PC-9 (cell line): Measurements from ENCODE around the gene TENM4.

Experiments
- EZH2 ChIP-seq: fragments of 200-600 bp; sonication (generic); IDR thresholded peaks from 2 replicates; pipeline ENCODE4 v1.8.0; 2017; ENCODE audit warnings: antibody characterized with exemption, low read depth
- TF ChIP-seq, protein P1 (sequence below): fragments of 200-600 bp; sonication (generic); conservative IDR thresholded peaks from 2 replicates; pipeline ENCODE4 v1.6.1; 2017; ENCODE audit warnings: mixed run types, antibody characterized with exemption, mild to moderate bottlenecking, moderate library complexity

DNA sequence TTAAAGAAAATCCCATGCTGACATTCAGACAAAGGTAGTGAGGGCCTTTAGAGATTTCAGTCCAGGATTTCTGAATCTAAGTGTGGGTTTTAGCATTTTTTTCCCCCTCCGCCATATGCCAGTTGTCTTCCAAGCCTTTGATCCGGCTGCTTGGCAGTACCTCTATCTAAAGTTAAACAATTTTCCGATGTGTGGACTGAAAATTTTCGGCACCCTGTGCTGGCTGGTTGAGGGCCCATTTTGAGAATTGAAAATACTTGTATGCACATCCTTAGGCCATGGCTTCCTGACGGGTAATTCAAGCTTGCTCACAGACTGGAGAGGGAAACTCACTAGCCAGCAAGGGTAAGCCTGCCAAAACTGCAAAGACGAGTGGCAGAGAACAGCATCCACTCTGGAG, 734.3 kb downstream of the TENM4 start:
- TF ChIP-seq, protein P1, sequence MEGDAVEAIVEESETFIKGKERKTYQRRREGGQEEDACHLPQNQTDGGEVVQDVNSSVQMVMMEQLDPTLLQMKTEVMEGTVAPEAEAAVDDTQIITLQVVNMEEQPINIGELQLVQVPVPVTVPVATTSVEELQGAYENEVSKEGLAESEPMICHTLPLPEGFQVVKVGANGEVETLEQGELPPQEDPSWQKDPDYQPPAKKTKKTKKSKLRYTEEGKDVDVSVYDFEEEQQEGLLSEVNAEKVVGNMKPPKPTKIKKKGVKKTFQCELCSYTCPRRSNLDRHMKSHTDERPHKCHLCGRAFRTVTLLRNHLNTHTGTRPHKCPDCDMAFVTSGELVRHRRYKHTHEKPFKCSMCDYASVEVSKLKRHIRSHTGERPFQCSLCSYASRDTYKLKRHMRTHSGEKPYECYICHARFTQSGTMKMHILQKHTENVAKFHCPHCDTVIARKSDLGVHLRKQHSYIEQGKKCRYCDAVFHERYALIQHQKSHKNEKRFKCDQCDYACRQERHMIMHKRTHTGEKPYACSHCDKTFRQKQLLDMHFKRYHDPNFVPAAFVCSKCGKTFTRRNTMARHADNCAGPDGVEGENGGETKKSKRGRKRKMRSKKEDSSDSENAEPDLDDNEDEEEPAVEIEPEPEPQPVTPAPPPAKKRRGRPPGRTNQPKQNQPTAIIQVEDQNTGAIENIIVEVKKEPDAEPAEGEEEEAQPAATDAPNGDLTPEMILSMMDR = no peak
- no peak for TF ChIP-seq EZH2
